Body of pancreas (tissue), 4 donors: Measurements from ENCODE around the gene ABCC3.

Experiments used
- POLR2A ChIP-seq, 3 donors: fragments of 450-650 bp; IDR thresholded peaks; one replicate each; pipeline ENCODE4 v1.6.1; 2016; ENCODE audit warnings: antibody characterized with exemption in 3 of 3, mild to moderate bottlenecking in 2 of 3
- TF ChIP-seq, protein P1 (sequence below), 7 experiments: fragments of 450-650 bp in 4 of 7; fragments of 200-600 bp in 3 of 7; sonication (generic) in 3 of 7; IDR thresholded peaks; one replicate each; pipeline ENCODE4 v1.5.1; 2016 to 2019; ENCODE audit warnings: antibody characterized with exemption in 7 of 7

DNA sequence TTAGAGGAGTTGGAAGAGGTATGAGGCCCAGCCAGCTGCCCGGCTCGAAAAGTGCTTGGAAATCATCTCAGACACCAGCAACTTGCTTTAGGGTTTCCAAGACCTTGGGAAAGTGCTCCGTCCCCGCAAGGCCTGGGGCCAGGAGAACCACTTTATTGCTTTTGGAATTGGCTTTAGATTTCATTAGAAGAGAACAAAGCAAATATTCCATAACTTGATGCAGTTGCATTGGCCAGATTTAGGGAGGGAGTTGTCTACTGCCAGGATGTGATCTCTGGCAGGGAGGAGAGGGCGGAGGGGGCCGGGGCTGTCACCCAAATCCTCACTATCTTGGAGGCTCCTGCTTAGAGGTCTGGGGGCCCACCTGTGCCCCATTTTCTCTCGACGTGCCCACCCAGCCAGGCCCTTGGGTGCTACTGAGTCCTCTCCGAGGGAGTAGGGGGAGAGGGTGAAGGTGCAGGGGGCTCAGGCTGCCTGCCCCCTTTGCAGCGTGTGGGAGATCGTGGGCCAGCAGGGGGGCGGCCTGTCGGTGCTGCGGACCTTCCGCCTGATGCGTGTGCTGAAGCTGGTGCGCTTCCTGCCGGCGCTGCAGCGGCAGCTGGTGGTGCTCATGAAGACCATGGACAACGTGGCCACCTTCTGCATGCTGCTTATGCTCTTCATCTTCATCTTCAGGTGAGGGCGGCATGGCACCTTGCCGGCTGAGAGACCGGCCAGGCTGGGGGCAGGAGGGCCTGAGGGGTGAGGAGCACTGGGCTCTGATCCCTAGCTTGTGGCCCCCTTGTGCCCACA, 43.5 kb upstream of the ABCC3 start:
- TF ChIP-seq, protein P1, sequence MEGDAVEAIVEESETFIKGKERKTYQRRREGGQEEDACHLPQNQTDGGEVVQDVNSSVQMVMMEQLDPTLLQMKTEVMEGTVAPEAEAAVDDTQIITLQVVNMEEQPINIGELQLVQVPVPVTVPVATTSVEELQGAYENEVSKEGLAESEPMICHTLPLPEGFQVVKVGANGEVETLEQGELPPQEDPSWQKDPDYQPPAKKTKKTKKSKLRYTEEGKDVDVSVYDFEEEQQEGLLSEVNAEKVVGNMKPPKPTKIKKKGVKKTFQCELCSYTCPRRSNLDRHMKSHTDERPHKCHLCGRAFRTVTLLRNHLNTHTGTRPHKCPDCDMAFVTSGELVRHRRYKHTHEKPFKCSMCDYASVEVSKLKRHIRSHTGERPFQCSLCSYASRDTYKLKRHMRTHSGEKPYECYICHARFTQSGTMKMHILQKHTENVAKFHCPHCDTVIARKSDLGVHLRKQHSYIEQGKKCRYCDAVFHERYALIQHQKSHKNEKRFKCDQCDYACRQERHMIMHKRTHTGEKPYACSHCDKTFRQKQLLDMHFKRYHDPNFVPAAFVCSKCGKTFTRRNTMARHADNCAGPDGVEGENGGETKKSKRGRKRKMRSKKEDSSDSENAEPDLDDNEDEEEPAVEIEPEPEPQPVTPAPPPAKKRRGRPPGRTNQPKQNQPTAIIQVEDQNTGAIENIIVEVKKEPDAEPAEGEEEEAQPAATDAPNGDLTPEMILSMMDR (IDR thresholded peaks at IDR 0.05) = no peak
- TF ChIP-seq POLR2A (IDR thresholded peaks at IDR 0.05) = no peak
